SK-N-SH (cell line): ENCODE measurements around the gene ETV6. TPM values are rescaled to one million over a fixed set of nuclear protein-coding genes. Genes with fewer than 3 reads are reported as not detected.

Experiments used
- CTCF ChIA-PET: fragments of 300-600, 350-600 bp; formaldehyde crosslinking; extraction: SDS; loops from one replicate; lab custom pipeline; 2021; lab: Yijun Ruan, JAX
- POLR2A ChIA-PET: fragments of 350-600 bp; sonication (Branson Sonifier 250); formaldehyde crosslinking; extraction: SDS; loops from one replicate; lab custom pipeline; 2020; ENCODE audit warnings: antibody characterized with exemption, inconsistent platforms; lab: Yijun Ruan, JAX
- DNase-seq: peaks from one replicate; pipeline ENCODE4 v3.0.0; 2012
- H2AFZ ChIP-seq: fragments of 200-600 bp; sonication (generic); 2 replicates; pipeline ENCODE4 v1.8.1; 2016; ENCODE audit warnings: antibody characterized with exemption, mild to moderate bottlenecking, low read depth
- H3F3A ChIP-seq: fragments of 200-600 bp; sonication (generic); replicated peaks from 2 replicates; pipeline ENCODE3; 2016; ENCODE audit warnings: antibody characterized with exemption, mild to moderate bottlenecking; ENCODE audit not compliant: insufficient read depth
- H3K27ac ChIP-seq, 2 experiments: fragments of 200-500 bp in 1 of 2; fragments of 200-600 bp in 1 of 2; sonication (Bioruptor generic) in 1 of 2; sonication (generic), shearing (Covaris generic) in 1 of 2; 2 replicates each; pipeline versions ENCODE4 v1.5.1 to v1.6.1; 2014 to 2016; ENCODE audit warnings: low read depth in 2 of 2, inconsistent platforms in 1 of 2, low read length in 1 of 2, mild to moderate bottlenecking in 1 of 2, mixed read lengths in 1 of 2
- H3K27me3 ChIP-seq: fragments of 200-600 bp; sonication (generic), shearing (Covaris generic); 2 replicates; pipeline ENCODE4 v1.6.1; 2016; ENCODE audit warnings: mixed run types; ENCODE audit not compliant: insufficient read depth
- H3K36me3 ChIP-seq, 2 experiments: fragments of 200-500 bp in 1 of 2; fragments of 200-600 bp in 1 of 2; sonication (Bioruptor generic) in 1 of 2; sonication (generic) in 1 of 2; replicated peaks in 1 of 2; 2 replicates each; pipeline versions ENCODE3 to v1.5.1; 2014 to 2016; ENCODE audit warnings: low read length in 1 of 2, mild to moderate bottlenecking in 1 of 2; ENCODE audit not compliant: insufficient read depth in 2 of 2, control insufficient read depth in 1 of 2
- H3K4me1 ChIP-seq, 2 experiments: fragments of 200-500 bp in 1 of 2; fragments of 200-600 bp in 1 of 2; sonication (Bioruptor generic) in 1 of 2; sonication (generic), shearing (Covaris generic) in 1 of 2; 2 replicates each; pipeline versions ENCODE4 v1.5.1 to v1.6.1; 2014 to 2016; ENCODE audit warnings: low read depth in 1 of 2, low read length in 1 of 2, mixed run types in 1 of 2; ENCODE audit not compliant: insufficient read depth in 2 of 2, control insufficient read depth in 1 of 2
- H3K4me2 ChIP-seq: fragments of 200-600 bp; sonication (generic), shearing (Covaris generic); 2 replicates; pipeline ENCODE4 v1.6.1; 2017; ENCODE audit warnings: mixed run types
- H3K4me3 ChIP-seq, 2 experiments: fragments of 200-500 bp in 1 of 2; fragments of 200-600 bp in 1 of 2; sonication (Bioruptor generic) in 1 of 2; sonication (generic), shearing (Covaris generic) in 1 of 2; 2 replicates each; pipeline versions ENCODE4 v1.5.1 to v1.8.1; 2014 to 2016; ENCODE audit warnings: low read depth in 2 of 2, inconsistent platforms in 1 of 2, low read length in 1 of 2, mild to moderate bottlenecking in 1 of 2, mixed read lengths in 1 of 2, moderate library complexity in 1 of 2
- H3K79me2 ChIP-seq: fragments of 200-600 bp; sonication (generic); 2 replicates; pipeline ENCODE4 v1.8.1; 2017; ENCODE audit warnings: mild to moderate bottlenecking; ENCODE audit not compliant: insufficient read depth
- H3K9ac ChIP-seq: fragments of 200-600 bp; sonication (generic); 2 replicates; pipeline ENCODE4 v1.6.1; 2017; ENCODE audit warnings: mixed run types
- H3K9me2 ChIP-seq: fragments of 200-600 bp; sonication (generic); 2 replicates; pipeline ENCODE4 v1.6.1; 2017; ENCODE audit warnings: mixed run types
- H3K9me3 ChIP-seq: fragments of 200-600 bp; sonication (generic); 2 replicates; pipeline ENCODE4 v1.6.1; 2017; ENCODE audit warnings: mixed run types, mild to moderate bottlenecking, moderate library complexity
- H4K20me1 ChIP-seq: fragments of 200-600 bp; sonication (generic); 2 replicates; pipeline ENCODE4 v1.6.1; 2017; ENCODE audit warnings: mild to moderate bottlenecking, mixed run types; ENCODE audit not compliant: insufficient read depth
- CTCF ChIP-seq: fragments of 200-600 bp; sonication (generic); IDR thresholded peaks from 2 replicates; pipeline ENCODE4 v1.6.1; 2017; ENCODE audit warnings: antibody characterized with exemption, mild to moderate bottlenecking, moderate library complexity
- EP300 ChIP-seq, 2 experiments: IDR thresholded peaks; 2 replicates each; pipeline versions ENCODE4 v1.4.0 to v1.6.1; 2012; ENCODE audit warnings: borderline replicate concordance in 1 of 2, low read depth in 1 of 2, low read length in 1 of 2
- FOSL2 ChIP-seq: IDR thresholded peaks from 2 replicates; pipeline ENCODE4 v1.4.0; 2012; ENCODE audit warnings: low read depth, mild to moderate bottlenecking, moderate library complexity, borderline replicate concordance
- GABPA ChIP-seq: IDR thresholded peaks from 2 replicates; pipeline ENCODE4 v1.4.0; 2012; ENCODE audit warnings: low read depth, mild to moderate bottlenecking
- GATA2 ChIP-seq: sonication (generic); formaldehyde crosslinking; IDR thresholded peaks from 2 replicates; pipeline ENCODE4 v1.5.0; 2020; ENCODE audit warnings: mild to moderate bottlenecking, missing genetic modification reagents
- JUND ChIP-seq: IDR thresholded peaks from 2 replicates; pipeline ENCODE4 v1.4.0; 2012
- MEF2A ChIP-seq: IDR thresholded peaks from 2 replicates; pipeline ENCODE4 v1.4.0; 2012; ENCODE audit warnings: low read depth, borderline replicate concordance
- MXI1 ChIP-seq: IDR thresholded peaks from 2 replicates; pipeline ENCODE4 v1.6.1; 2012; ENCODE audit warnings: mild to moderate bottlenecking, low read depth, low read length, improper control_type of control experiment
- NRF1 ChIP-seq: IDR thresholded peaks from 2 replicates; pipeline ENCODE4 v1.6.1; 2012; ENCODE audit warnings: low read depth, mild to moderate bottlenecking, low read length
- RFX5 ChIP-seq: IDR thresholded peaks from 2 replicates; pipeline ENCODE4 v1.6.1; 2012; ENCODE audit warnings: mild to moderate bottlenecking, improper control_type of control experiment, low read length
- RXRA ChIP-seq: IDR thresholded peaks from 2 replicates; pipeline ENCODE4 v1.4.0; 2012; ENCODE audit warnings: low read depth, mild to moderate bottlenecking, borderline replicate concordance
- SIN3A ChIP-seq: IDR thresholded peaks from 2 replicates; pipeline ENCODE4 v1.6.1; 2012; ENCODE audit warnings: low read depth, mild to moderate bottlenecking, low read length, moderate library complexity, borderline replicate concordance
- SMC3 ChIP-seq: IDR thresholded peaks from 2 replicates; pipeline ENCODE4 v1.6.1; 2012; ENCODE audit warnings: low read depth, low read length, improper control_type of control experiment
- TEAD4 ChIP-seq: IDR thresholded peaks from 2 replicates; pipeline ENCODE4 v1.4.0; 2012; ENCODE audit warnings: mild to moderate bottlenecking, borderline replicate concordance; ENCODE audit not compliant: insufficient read depth
- YY1 ChIP-seq: IDR thresholded peaks from 2 replicates; pipeline ENCODE4 v1.4.0; 2012; ENCODE audit warnings: low read depth, mild to moderate bottlenecking
- ZBTB33 ChIP-seq: IDR thresholded peaks from 2 replicates; pipeline ENCODE4 v1.4.0; 2012; ENCODE audit warnings: low read depth, borderline replicate concordance
- WGBS: methylation state at CpG from one replicate; pipeline ENCODE4 v1.1.6; 2017; ENCODE audit warnings: low lambda C conversion rate; 5-methylcytosine and 5-hydroxymethylcytosine counted together
- polyA plus RNA-seq, 3 experiments: library from polyadenylated mRNA; depleted of rRNA; stranded (reverse); fragments of >200 nt; gene quantifications; 2 replicates each; pipeline ENCODE4 v1.2.3, GENCODE V29; 2012
- TF ChIP-seq, protein P1 (sequence below): fragments of 150-350 bp; IDR thresholded peaks from 2 replicates; pipeline ENCODE4 v1.6.1; 2017; ENCODE audit warnings: antibody characterized with exemption, low read length, low read depth, borderline replicate concordance
- TF ChIP-seq, protein P2 (sequence below): IDR thresholded peaks from 2 replicates; pipeline ENCODE4 v1.6.1; 2012; ENCODE audit warnings: mild to moderate bottlenecking, low read depth, low read length, moderate library complexity
- TF ChIP-seq, protein P3 (sequence below): IDR thresholded peaks from 2 replicates; pipeline ENCODE4 v1.4.0; 2012; ENCODE audit warnings: low read depth
- TF ChIP-seq, protein P4 (sequence below): IDR thresholded peaks from 2 replicates; pipeline ENCODE4 v1.4.0; 2012; ENCODE audit warnings: low read depth, borderline replicate concordance

The ETV6 gene
- polyA plus RNA-seq, 1 of the 3 experiments (the other 2 are of a cell fraction) = 4.0 TPM

DNA sequence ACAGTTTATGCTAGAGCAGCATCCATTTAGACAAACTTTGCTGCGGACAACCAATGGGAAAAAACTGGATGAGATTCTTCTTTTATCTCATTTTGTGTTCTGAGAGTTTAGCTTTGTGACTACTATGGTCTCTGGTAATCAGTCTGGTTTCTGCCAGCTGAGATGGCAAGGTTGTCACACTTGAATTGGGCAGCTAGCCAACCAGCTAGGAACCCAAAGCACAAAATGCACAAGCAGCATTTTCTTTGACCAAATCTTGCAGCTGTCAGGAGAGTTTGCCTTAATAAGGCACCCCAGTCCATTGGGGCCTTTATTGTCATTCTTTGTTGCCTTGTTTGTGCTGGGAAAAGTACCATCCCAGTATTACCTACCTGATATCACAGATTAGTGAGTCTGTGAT is 34.0 kb upstream of the ETV6 start:
- H3F3A ChIP-seq = no peaks in the 10 kb centered on the region
- no peaks in the 10 kb centered on the region for H3K36me3 ChIP-seq
- no peak overlapping the region for H3K27ac ChIP-seq
- CTCF ChIA-PET = interaction anchor here (1.3 kb wide), 1 partner anchor 1122 kb away, joined by 3 read pairs; no protein-coding TSS in a partner anchor
- POLR2A ChIA-PET = no interaction called here
- no peaks in the 10 kb centered on the region for H4K20me1 ChIP-seq
- H3K4me1 ChIP-seq = no peaks in the 10 kb centered on the region
- no peak overlapping the region for H3K4me2 ChIP-seq
- H3K9ac ChIP-seq = no peak overlapping the region
- TF ChIP-seq RFX5 = no peak
- no peak for TF ChIP-seq ZBTB33
- TF ChIP-seq FOSL2 = no peak
- TF ChIP-seq JUND = no peak
- no peak for TF ChIP-seq SIN3A
- no peak for TF ChIP-seq CTCF
- no peak for TF ChIP-seq YY1
- no peak for TF ChIP-seq NRF1
- no peak for TF ChIP-seq GATA2 (CRISPR knock-in tag)
- TF ChIP-seq, protein P1, sequence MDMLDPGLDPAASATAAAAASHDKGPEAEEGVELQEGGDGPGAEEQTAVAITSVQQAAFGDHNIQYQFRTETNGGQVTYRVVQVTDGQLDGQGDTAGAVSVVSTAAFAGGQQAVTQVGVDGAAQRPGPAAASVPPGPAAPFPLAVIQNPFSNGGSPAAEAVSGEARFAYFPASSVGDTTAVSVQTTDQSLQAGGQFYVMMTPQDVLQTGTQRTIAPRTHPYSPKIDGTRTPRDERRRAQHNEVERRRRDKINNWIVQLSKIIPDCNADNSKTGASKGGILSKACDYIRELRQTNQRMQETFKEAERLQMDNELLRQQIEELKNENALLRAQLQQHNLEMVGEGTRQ = no peak
- TF ChIP-seq, protein P2, sequence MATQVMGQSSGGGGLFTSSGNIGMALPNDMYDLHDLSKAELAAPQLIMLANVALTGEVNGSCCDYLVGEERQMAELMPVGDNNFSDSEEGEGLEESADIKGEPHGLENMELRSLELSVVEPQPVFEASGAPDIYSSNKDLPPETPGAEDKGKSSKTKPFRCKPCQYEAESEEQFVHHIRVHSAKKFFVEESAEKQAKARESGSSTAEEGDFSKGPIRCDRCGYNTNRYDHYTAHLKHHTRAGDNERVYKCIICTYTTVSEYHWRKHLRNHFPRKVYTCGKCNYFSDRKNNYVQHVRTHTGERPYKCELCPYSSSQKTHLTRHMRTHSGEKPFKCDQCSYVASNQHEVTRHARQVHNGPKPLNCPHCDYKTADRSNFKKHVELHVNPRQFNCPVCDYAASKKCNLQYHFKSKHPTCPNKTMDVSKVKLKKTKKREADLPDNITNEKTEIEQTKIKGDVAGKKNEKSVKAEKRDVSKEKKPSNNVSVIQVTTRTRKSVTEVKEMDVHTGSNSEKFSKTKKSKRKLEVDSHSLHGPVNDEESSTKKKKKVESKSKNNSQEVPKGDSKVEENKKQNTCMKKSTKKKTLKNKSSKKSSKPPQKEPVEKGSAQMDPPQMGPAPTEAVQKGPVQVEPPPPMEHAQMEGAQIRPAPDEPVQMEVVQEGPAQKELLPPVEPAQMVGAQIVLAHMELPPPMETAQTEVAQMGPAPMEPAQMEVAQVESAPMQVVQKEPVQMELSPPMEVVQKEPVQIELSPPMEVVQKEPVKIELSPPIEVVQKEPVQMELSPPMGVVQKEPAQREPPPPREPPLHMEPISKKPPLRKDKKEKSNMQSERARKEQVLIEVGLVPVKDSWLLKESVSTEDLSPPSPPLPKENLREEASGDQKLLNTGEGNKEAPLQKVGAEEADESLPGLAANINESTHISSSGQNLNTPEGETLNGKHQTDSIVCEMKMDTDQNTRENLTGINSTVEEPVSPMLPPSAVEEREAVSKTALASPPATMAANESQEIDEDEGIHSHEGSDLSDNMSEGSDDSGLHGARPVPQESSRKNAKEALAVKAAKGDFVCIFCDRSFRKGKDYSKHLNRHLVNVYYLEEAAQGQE = no peak
- TF ChIP-seq, protein P3, sequence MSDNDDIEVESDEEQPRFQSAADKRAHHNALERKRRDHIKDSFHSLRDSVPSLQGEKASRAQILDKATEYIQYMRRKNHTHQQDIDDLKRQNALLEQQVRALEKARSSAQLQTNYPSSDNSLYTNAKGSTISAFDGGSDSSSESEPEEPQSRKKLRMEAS = no peak
- no peak for TF ChIP-seq RXRA
- TF ChIP-seq EP300 (IDR thresholded peaks at IDR 0.05; ENCODE audit: borderline replicate concordance in 1 of 2, low read depth in 1 of 2, low read length in 1 of 2) = no peak
- TF ChIP-seq TEAD4 = no peak
- TF ChIP-seq GABPA = no peak
- no peak for TF ChIP-seq SMC3
- TF ChIP-seq, protein P4, sequence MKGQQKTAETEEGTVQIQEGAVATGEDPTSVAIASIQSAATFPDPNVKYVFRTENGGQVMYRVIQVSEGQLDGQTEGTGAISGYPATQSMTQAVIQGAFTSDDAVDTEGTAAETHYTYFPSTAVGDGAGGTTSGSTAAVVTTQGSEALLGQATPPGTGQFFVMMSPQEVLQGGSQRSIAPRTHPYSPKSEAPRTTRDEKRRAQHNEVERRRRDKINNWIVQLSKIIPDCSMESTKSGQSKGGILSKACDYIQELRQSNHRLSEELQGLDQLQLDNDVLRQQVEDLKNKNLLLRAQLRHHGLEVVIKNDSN = no peak
- TF ChIP-seq MEF2A = no peak
- TF ChIP-seq MXI1 = no peak
- DNase-seq = no peak
- no peaks in the 10 kb centered on the region for H3K9me3 ChIP-seq
- H3K27me3 ChIP-seq = no peaks in the 10 kb centered on the region
- no peak overlapping the region for H2AFZ ChIP-seq
- H3K79me2 ChIP-seq = no peaks in the 10 kb centered on the region
- WGBS = 94% methylated on average over 1 of the region's 1 CpG
- no peaks in the 10 kb centered on the region for H3K9me2 ChIP-seq
- no peak overlapping the region for H3K4me3 ChIP-seq
